ENCODE results near the gene SMIM11. TPM values are rescaled to one million over a fixed set of nuclear protein-coding genes. Genes with fewer than 3 reads are reported as not detected.
"Not testable (repeated sequence)": the region's sequence is repeated elsewhere in the genome, so short reads cannot be mapped to it uniquely, and the experiment has no call there.

The SMIM11 gene, protein sequence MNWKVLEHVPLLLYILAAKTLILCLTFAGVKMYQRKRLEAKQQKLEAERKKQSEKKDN
- total RNA-seq (ENCODE audit: unreplicated experiment), result 2.0 TPM
- long read RNA-seq, partial matches to known transcripts, result 1 of 2 reads
- long read RNA-seq, other reads (novel, unspliced or antisense), result 0 of 2 reads

DNA sequence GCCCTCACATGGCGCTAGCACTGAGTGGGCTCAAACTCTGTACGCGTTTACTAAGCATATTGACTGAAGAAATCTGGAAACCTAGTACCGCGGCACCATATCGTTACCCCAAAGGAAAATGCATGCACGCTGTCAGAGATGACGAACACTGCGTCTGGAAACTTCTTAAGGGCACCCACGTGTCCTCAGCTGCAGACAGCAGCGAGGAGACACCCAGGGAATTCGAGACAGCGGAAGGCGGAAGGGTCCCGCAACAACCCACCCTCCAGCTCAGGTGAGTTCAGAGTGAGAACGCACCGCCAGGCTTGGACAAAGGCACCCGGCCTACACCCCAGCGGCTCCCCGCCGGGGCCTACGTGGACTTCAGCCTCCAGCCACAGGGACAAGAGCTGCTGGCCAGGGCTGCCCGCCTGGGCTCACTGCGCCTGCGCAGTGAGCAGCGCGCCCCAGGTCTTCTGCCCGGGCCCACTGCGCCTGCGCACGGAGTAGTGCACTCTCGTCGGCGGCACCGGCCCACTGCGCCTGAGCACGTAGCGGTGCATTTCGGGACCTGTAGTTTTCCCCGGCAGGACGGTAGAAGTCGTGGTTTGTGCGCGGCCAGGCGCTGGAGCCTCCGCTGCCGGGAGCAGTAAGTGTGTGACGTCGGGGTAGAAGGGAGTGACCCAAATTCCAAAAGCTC lies at the start of gene SMIM11:
Gene SMIM11 (plus strand): TSS at position 568 of the 679 bp plus-strand sequence. CDS start 3,998 bp downstream, outside the sequence.
- H3K4me1 Mint-ChIP-seq (ENCODE audit: unreplicated experiment); H3K27me3 Mint-ChIP-seq (ENCODE audit: unreplicated experiment); H3K36me3 Mint-ChIP-seq (ENCODE audit: low read depth, unreplicated experiment); DNase-seq (ENCODE audit: low spot score); H3K4me3 Mint-ChIP-seq (ENCODE audit: unreplicated experiment); H3K9me3 Mint-ChIP-seq (ENCODE audit: unreplicated experiment); H3K27ac Mint-ChIP-seq (ENCODE audit: unreplicated experiment): not testable (repeated sequence)

DNA sequence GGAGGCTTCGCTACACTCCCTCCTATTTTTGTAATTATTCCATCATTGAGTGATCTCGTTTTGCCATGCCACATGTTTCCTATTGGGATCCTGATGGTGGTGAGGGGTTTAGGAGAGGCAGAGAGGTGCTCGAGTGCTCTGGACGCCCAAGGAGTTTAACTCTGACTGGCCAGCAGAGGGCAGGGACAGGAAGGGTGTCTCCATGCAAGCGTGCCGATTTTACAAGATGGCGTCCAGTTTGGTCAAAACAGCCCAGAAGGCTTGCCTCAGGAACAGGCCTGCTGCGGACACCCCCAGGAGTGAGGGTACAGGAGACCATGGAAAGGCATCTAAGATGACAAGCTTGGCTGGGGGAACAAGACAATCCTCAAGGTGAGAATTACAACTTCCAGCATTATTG lies 45.3 kb upstream of the SMIM11 start:
- no peak overlapping the region for H3K27ac Mint-ChIP-seq (ENCODE audit: unreplicated experiment)
- no peaks in the 10 kb centered on the region for H3K4me1 Mint-ChIP-seq (ENCODE audit: unreplicated experiment)
- H3K27me3 Mint-ChIP-seq (ENCODE audit: unreplicated experiment), result peaks cover 6% of the 10 kb centered on the region
- no peak for DNase-seq (ENCODE audit: low spot score)
- H3K4me3 Mint-ChIP-seq (ENCODE audit: unreplicated experiment), result no peak overlapping the region
- H3K9me3 Mint-ChIP-seq (ENCODE audit: unreplicated experiment), result no peaks in the 10 kb centered on the region
- TF ChIP-seq, protein P1, sequence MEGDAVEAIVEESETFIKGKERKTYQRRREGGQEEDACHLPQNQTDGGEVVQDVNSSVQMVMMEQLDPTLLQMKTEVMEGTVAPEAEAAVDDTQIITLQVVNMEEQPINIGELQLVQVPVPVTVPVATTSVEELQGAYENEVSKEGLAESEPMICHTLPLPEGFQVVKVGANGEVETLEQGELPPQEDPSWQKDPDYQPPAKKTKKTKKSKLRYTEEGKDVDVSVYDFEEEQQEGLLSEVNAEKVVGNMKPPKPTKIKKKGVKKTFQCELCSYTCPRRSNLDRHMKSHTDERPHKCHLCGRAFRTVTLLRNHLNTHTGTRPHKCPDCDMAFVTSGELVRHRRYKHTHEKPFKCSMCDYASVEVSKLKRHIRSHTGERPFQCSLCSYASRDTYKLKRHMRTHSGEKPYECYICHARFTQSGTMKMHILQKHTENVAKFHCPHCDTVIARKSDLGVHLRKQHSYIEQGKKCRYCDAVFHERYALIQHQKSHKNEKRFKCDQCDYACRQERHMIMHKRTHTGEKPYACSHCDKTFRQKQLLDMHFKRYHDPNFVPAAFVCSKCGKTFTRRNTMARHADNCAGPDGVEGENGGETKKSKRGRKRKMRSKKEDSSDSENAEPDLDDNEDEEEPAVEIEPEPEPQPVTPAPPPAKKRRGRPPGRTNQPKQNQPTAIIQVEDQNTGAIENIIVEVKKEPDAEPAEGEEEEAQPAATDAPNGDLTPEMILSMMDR (IDR thresholded peaks at IDR 0.05; ENCODE audit: unreplicated experiment), result no peak
- no peaks in the 10 kb centered on the region for H3K36me3 Mint-ChIP-seq (ENCODE audit: low read depth, unreplicated experiment)

DNA sequence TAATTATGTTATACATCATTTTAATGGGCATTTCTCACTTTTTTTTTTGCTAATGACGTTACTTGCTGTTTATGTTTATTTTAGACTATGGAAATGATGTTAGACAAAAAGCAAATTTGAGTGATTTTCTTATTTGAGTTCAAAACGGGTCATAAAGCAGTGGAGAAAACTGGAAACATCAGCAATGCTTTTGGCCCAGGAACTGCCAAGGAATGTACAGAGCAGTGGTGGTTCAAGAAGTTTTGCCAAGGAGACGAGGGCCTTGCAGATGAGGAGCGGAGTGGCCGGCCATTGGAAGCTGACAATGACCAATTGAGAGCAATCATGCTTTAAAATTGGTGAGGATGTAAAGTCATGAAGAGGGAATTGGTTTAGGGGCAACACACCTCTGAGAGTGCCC lies 43.6 kb upstream of the SMIM11 start:
- no peak for DNase-seq (ENCODE audit: low spot score)
- no peak overlapping the region for H3K4me3 Mint-ChIP-seq (ENCODE audit: unreplicated experiment)
- H3K27ac Mint-ChIP-seq (ENCODE audit: unreplicated experiment), result no peak overlapping the region
- H3K4me1 Mint-ChIP-seq (ENCODE audit: unreplicated experiment), result no peaks in the 10 kb centered on the region
- TF ChIP-seq, protein P1 (IDR thresholded peaks at IDR 0.05; ENCODE audit: unreplicated experiment), result no peak
- no peaks in the 10 kb centered on the region for H3K9me3 Mint-ChIP-seq (ENCODE audit: unreplicated experiment)
- H3K36me3 Mint-ChIP-seq (ENCODE audit: low read depth, unreplicated experiment), result no peaks in the 10 kb centered on the region
- H3K27me3 Mint-ChIP-seq (ENCODE audit: unreplicated experiment), result peaks cover 6% of the 10 kb centered on the region

DNA sequence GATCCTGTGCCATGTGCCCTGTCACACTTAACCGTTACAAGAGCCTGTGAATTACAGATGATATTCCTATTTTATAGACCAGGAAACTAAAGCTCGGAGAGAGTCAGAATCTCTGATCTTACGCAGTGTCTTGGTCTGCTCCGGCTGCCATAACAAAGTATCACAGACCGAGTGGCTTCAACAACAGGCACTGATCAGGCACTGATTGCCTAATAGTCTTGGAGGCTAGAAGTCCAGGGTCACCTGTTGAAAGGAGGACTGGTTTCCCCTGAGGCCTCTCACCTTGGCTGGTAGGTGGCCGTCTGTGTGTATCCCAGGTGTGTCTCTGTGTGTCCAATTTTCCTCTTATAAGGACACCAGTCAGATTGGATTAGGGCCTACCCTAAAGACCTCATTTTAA lies 43.0 kb upstream of the SMIM11 start:
- TF ChIP-seq, protein P1 (IDR thresholded peaks at IDR 0.05; ENCODE audit: unreplicated experiment), result no peak
- Mint-ChIP-seq H3K4me3 (ENCODE audit: unreplicated experiment) (no peak overlapping the region), H3K9me3 (ENCODE audit: unreplicated experiment) (no peaks in the 10 kb centered on the region), H3K36me3 (ENCODE audit: low read depth, unreplicated experiment) (no peaks in the 10 kb centered on the region), H3K27me3 (ENCODE audit: unreplicated experiment) (peaks cover 8% of the 10 kb centered on the region), H3K4me1 (ENCODE audit: unreplicated experiment) (no peaks in the 10 kb centered on the region), H3K27ac (ENCODE audit: unreplicated experiment) (no peak overlapping the region)
- no peak for DNase-seq (ENCODE audit: low spot score)

DNA sequence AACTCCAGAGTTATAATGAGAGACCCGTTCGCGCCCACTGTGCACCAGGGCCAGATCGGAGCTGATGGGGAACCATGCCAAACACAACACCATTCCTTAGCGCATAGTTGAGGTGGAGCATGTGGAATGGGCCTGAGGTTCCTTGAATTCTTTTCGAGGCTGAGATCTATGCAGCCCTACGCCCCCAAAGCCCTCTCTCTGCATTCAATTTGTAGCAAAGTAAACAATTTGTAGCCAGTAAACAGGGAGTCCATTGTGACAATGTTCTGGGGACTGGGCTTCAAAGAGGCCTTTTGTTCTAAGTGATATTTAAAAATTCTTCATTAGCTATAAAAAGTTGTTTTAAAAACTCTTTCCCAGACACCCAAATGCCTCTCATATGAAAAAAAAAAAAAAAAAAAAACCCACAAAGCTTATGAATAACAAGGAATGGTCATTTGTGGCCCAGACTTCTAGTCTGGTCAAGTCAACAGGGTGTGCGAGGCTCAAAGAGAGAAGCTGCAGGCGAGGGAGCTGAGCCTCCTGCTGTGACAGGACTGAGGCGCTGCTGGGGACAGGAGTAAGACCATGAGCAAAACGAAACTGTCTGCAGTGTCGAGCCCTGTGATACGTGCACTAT lies 42.1 kb upstream of the SMIM11 start:
- H3K36me3 Mint-ChIP-seq (ENCODE audit: low read depth, unreplicated experiment), result no peaks in the 10 kb centered on the region
- no peak overlapping the region for H3K4me3 Mint-ChIP-seq (ENCODE audit: unreplicated experiment)
- no peak for DNase-seq (ENCODE audit: low spot score)
- H3K9me3 Mint-ChIP-seq (ENCODE audit: unreplicated experiment), result no peaks in the 10 kb centered on the region
- peaks cover 10% of the 10 kb centered on the region for H3K27me3 Mint-ChIP-seq (ENCODE audit: unreplicated experiment)
- no peaks in the 10 kb centered on the region for H3K4me1 Mint-ChIP-seq (ENCODE audit: unreplicated experiment)
- TF ChIP-seq, protein P1 (IDR thresholded peaks at IDR 0.05; ENCODE audit: unreplicated experiment), result no peak
- H3K27ac Mint-ChIP-seq (ENCODE audit: unreplicated experiment), result no peak overlapping the region

All from endothelial cell (in vitro differentiated cells).